NCI-H774 (cell line): ENCODE measurements around the gene CEP63.
A peak's percentile ranks its signal among the peaks of the same experiment; 100 is the strongest.
"Not testable (repeated sequence)": the region's sequence is repeated elsewhere in the genome, so short reads cannot be mapped to it uniquely, and the experiment has no call there.

Experiments used
- DNase-seq: peaks from one replicate; lab custom pipeline; 2025; lab: John Stamatoyannopoulos, UW

Gene CEP63

GRCh38 chr3:134576426-134576825, 90.6 kb downstream of the CEP63 start:
- no peak for DNase-seq

GRCh38 chr3:134576831-134577230, 91.0 kb downstream of the CEP63 start:
- no peak for DNase-seq

GRCh38 chr3:134579141-134579665, 93.3 kb downstream of the CEP63 start:
- DNase-seq: no peak

GRCh38 chr3:134590766-134591165, 104.9 kb downstream of the CEP63 start:
- DNase-seq: no peak

GRCh38 chr3:134592806-134593205, 106.9 kb downstream of the CEP63 start:
- no peak for DNase-seq

GRCh38 chr3:134594331-134594741, 108.5 kb downstream of the CEP63 start:
- peak; percentile 38 for DNase-seq

- not testable (repeated sequence) for DNase-seq
Observed at GRCh38 chr3:134594986-134595385, 109.1 kb downstream of the CEP63 start.

- DNase-seq: no peak
Observed at GRCh38 chr3:134597390-134597970, 111.6 kb downstream of the CEP63 start.

- no peak for DNase-seq
Observed at GRCh38 chr3:134598763-134599545, 113.1 kb downstream of the CEP63 start.

GRCh38 chr3:134600206-134600605, 114.3 kb downstream of the CEP63 start:
- DNase-seq: no peak

- DNase-seq: peak; percentile 27
Observed at GRCh38 chr3:134600685-134601463, 115.0 kb downstream of the CEP63 start.

GRCh38 chr3:134601539-134602439, 115.9 kb downstream of the CEP63 start:
- peak; percentile 4 for DNase-seq

GRCh38 chr3:134602440-134602814, 116.6 kb downstream of the CEP63 start:
- no peak for DNase-seq

- DNase-seq: no peak
Observed at GRCh38 chr3:134603480-134603879, 117.6 kb downstream of the CEP63 start.

- DNase-seq: no peak
Observed at GRCh38 chr3:134603956-134604355, 118.1 kb downstream of the CEP63 start.

GRCh38 chr3:134605556-134605955, 119.7 kb downstream of the CEP63 start:
- DNase-seq: no peak

GRCh38 chr3:134606033-134607025, 120.5 kb downstream of the CEP63 start:
- no peak for DNase-seq

- DNase-seq: no peak
Observed at GRCh38 chr3:134607054-134608022, 121.5 kb downstream of the CEP63 start.
